Kidney (tissue), 14 donors: ENCODE measurements around the gene FOXN3. TPM values are rescaled to one million over a fixed set of nuclear protein-coding genes. Genes with fewer than 3 reads are reported as not detected.
A peak's percentile ranks its signal among the peaks of the same experiment; 100 is the strongest.

ENCODE experiments used
- DNase-seq, 5 donors: peaks; one replicate each; pipeline ENCODE4 v3.0.0-alpha.2; 2013 to 2020
- FAIRE-seq: peaks from 2 replicates; lab custom pipeline; 2012; peaks lifted over from hg19 to GRCh38; lab: Jason Lieb, UNC
- H3K27ac ChIP-seq, 2 donors: one replicate each; pipeline ENCODE4 v1.7.0; 2013; ENCODE audit warnings: low read depth in 2 of 2, low read length in 2 of 2, inconsistent platforms in 1 of 2
- H3K27me3 ChIP-seq: one replicate; pipeline ENCODE4 v1.7.1; 2013; ENCODE audit warnings: low read length, inconsistent platforms; ENCODE audit not compliant: control insufficient read depth, insufficient read depth
- H3K36me3 ChIP-seq, 3 donors: one replicate each; pipeline versions ENCODE4 v1.7.0 to v1.7.1; 2013; ENCODE audit warnings: low read length in 3 of 3, control low read depth in 1 of 3, inconsistent platforms in 1 of 3; ENCODE audit not compliant: insufficient read depth in 3 of 3, control insufficient read depth in 2 of 3
- H3K4me1 ChIP-seq, 3 donors: one replicate each; pipeline versions ENCODE4 v1.7.0 to v1.7.1; 2013; ENCODE audit warnings: low read length in 3 of 3, inconsistent platforms in 1 of 3, low read depth in 1 of 3; ENCODE audit not compliant: control insufficient read depth in 2 of 3, insufficient read depth in 2 of 3
- H3K4me3 ChIP-seq, 3 donors: one replicate each; pipeline versions ENCODE4 v1.7.0 to v1.8.1; 2013; ENCODE audit warnings: low read length in 3 of 3, control low read depth in 1 of 3, inconsistent platforms in 1 of 3
- H3K9ac ChIP-seq, 3 donors: one replicate each; pipeline versions ENCODE4 v1.7.0 to v1.7.1; 2013; ENCODE audit warnings: low read length in 3 of 3, control low read depth in 1 of 3, inconsistent platforms in 1 of 3
- H3K9me3 ChIP-seq, 3 donors: one replicate each; pipeline versions ENCODE4 v1.7.0 to v1.7.1; 2013; ENCODE audit warnings: low read length in 3 of 3, control low read depth in 1 of 3, inconsistent platforms in 1 of 3; ENCODE audit not compliant: control insufficient read depth in 2 of 3, insufficient read depth in 1 of 3
- intact Hi-C: fragments of 100-400 bp; cut with DNase I; formaldehyde crosslinking; loops from one replicate; pipeline ENCODE4 v1.11.1; 2022
- polyA plus RNA-seq: library from polyadenylated mRNA; stranded (reverse); fragments of 350-450 nt; fragmentation: Illumina TruSeq; extraction: RNeasy Lipid Tissue Mini Kit (QIAGEN cat#74804); gene quantifications from one replicate; pipeline ENCODE4 v1.2.3, GENCODE V29; 2014; ENCODE audit warnings: low read depth, low replicate concordance; ENCODE audit not compliant: insufficient read depth
- total RNA-seq: library from RNA; stranded (reverse); fragmentation: NEBNext Ultra II Directional; extraction: Animal tissue kit (Norgen Biotek cat#: 25700); gene quantifications from one replicate; pipeline ENCODE4 v1.2.1, GENCODE V29; 2021
- TF ChIP-seq, protein P1 (sequence below): IDR thresholded peaks from 3 replicates; pipeline ENCODE4 v1.5.1; 2012; ENCODE audit warnings: mild to moderate bottlenecking, moderate library complexity, borderline replicate concordance; ENCODE audit not compliant: insufficient read depth; ENCODE audit errors: extremely low read depth
- donor health status: control.
- donor health status: control.
- donor health status: control.
- donor health status: control.
- donor health status: control.
- donor health status: DM: yes; HTN: yes; CAD: no.
- donor health status: Normal renal cell carcinoma (clear cell type).

Gene FOXN3
- total and polyA plus RNA-seq, 2 donors from 2014 or later: 6.4 to 50.1 TPM

DNA sequence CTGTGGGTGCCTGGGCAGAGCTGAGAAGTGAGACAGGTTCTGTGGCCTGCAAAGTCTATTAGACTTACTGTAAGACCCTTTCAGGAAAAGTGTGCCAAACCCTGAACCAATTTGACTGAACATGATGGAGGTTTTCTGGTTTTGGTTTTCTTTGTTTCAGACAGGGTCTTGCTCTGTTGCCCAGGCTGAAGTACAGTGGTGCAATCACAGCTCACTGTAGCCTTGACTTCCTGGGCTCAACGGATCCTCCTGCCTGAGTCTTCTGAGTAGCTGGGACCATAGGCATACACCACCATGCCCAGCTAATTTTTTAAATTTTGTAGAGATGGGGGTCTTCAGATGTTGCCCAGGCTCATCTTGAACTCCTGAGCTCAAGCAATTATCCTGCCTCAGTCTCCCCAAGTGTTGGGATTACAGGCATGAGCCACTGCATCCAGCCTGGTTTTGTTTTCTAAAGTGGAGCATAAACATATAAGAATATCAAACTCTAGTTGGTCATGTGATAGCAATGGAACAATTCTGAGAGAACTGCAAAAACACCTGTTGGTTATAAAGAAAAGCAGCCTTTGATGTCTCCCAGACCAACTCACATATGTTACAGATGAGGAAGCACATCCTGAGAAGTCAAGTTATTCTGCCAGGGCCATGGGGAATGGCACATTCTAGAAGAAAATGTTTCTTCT, 166.9 kb downstream of the FOXN3 start:
- H3K9ac ChIP-seq: no peak overlapping the region
- TF ChIP-seq, protein P1, sequence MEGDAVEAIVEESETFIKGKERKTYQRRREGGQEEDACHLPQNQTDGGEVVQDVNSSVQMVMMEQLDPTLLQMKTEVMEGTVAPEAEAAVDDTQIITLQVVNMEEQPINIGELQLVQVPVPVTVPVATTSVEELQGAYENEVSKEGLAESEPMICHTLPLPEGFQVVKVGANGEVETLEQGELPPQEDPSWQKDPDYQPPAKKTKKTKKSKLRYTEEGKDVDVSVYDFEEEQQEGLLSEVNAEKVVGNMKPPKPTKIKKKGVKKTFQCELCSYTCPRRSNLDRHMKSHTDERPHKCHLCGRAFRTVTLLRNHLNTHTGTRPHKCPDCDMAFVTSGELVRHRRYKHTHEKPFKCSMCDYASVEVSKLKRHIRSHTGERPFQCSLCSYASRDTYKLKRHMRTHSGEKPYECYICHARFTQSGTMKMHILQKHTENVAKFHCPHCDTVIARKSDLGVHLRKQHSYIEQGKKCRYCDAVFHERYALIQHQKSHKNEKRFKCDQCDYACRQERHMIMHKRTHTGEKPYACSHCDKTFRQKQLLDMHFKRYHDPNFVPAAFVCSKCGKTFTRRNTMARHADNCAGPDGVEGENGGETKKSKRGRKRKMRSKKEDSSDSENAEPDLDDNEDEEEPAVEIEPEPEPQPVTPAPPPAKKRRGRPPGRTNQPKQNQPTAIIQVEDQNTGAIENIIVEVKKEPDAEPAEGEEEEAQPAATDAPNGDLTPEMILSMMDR: no peak
- H3K9me3 ChIP-seq: no peaks in the 10 kb centered on the region
- DNase-seq: no peak
- no peaks in the 10 kb centered on the region for H3K36me3 ChIP-seq
- intact Hi-C loops: no loop called here
- H3K27ac ChIP-seq: no peak overlapping the region
- no peaks in the 10 kb centered on the region for H3K27me3 ChIP-seq
- FAIRE-seq: no peak
- H3K4me1 ChIP-seq: no peaks in the 10 kb centered on the region
- H3K4me3 ChIP-seq: no peak overlapping the region

DNA sequence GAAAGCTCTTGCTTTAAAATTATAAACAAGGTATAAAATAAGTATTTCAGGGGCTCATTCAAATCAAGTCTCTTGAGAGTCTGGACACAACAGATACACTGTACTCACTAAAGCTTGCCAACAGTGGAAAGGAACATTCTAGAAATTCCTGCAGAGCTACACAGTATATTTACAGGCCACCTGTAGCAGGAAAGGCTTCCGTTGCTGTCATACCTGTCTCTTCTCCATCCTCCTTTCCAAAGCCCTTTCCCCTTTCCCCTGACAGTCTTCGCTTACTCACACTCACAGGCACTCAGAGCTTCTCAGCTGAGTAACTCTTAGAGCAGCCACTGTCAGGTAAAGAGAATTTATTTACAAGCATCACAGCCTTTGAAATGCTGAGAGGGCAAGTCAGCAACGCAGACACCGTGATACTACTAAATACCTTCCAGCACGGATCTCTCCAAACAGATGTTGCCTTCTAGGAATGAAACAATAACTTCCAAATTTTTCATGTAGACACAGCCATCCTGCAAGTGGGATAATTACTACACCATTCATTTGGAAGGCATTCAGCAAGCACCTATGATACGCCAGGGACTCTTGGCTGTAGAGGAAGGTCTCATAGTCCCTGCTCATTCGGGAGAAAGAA, 167.9 kb downstream of the FOXN3 start:
- H3K36me3 ChIP-seq: no peaks in the 10 kb centered on the region
- TF ChIP-seq, protein P1: no peak
- DNase-seq: peak in 3 of 5 donors; percentile 6 to 41 (median 40)
- no peaks in the 10 kb centered on the region for H3K9me3 ChIP-seq
- no peaks in the 10 kb centered on the region for H3K27me3 ChIP-seq
- no peak overlapping the region for H3K9ac ChIP-seq
- no peak for FAIRE-seq
- no peak overlapping the region for H3K27ac ChIP-seq
- H3K4me3 ChIP-seq: no peak overlapping the region
- intact Hi-C loops: no loop called here
- no peaks in the 10 kb centered on the region for H3K4me1 ChIP-seq

DNA sequence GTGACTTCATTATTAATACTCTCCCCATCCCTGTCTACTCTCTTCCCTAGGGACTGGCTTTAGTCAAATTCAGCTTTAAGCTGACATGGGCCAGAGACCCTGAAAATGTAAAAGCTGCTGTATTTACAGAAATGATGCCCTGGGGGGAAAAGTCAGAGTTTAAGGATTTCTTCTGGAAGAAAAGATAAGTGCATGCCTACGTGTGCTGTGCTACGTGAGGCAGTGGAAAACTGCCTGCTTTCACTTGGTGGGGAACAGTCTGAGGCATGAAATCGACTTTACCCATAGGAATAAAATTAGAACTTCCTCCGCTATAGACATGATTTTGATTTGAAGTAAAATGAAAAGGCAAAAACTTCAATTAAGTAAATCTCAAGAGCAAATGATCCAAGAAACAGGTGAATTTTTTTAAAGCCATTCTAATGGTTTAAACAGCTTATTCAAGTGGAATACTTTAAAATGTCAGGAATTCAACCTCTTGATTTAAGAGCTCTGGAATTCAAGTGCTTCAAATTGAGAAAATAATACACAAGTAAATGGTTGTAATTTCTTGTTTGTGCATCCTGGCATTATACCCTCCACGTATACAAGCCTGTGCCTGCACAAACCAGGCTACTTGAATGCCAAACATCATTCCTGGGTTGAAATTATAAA, 168.5 kb downstream of the FOXN3 start:
- TF ChIP-seq, protein P1: no peak
- no peaks in the 10 kb centered on the region for H3K36me3 ChIP-seq
- H3K9ac ChIP-seq: no peak overlapping the region
- H3K4me3 ChIP-seq: no peak overlapping the region
- no peaks in the 10 kb centered on the region for H3K27me3 ChIP-seq
- H3K9me3 ChIP-seq: no peaks in the 10 kb centered on the region
- peaks cover 0 to under 1% (median 0%) of the 10 kb centered on the region in 3 donors for H3K4me1 ChIP-seq
- FAIRE-seq: no peak
- DNase-seq: peak in 1 of 5 donors; percentile 15
- intact Hi-C loops: no loop called here
- H3K27ac ChIP-seq: no peak overlapping the region
